ENCODE results near the gene C14orf119.

Gene C14orf119

GRCh38 chr14:23147676-23148075, 52.4 kb downstream of the C14orf119 start:
- peaks cover 11% of the 10 kb centered on the region for H3K4me1 ChIP-seq (ENCODE audit: insufficient read depth, poor library complexity, severe bottlenecking)
- no peak for TF ChIP-seq CTCF (IDR thresholded peaks at IDR 0.05; ENCODE audit: poor library complexity, severe bottlenecking)
- no peaks in the 10 kb centered on the region for H3K36me3 ChIP-seq (ENCODE audit: low read depth)
- no peaks in the 10 kb centered on the region for H3K9me3 ChIP-seq (ENCODE audit: severe bottlenecking)
- H3K27ac ChIP-seq (ENCODE audit: poor library complexity, severe bottlenecking) = no peak overlapping the region
- DNase-seq (ENCODE audit: low spot score) (no peak), ATAC-seq (ENCODE audit: low read depth) (peak; percentile 51; the same call in 1 of the 3 replicates)
- no peaks in the 10 kb centered on the region for H3K27me3 ChIP-seq (ENCODE audit: insufficient read depth, poor library complexity, severe bottlenecking)
- no peak overlapping the region for H3K4me3 ChIP-seq (ENCODE audit: severe bottlenecking)

- no peak for TF ChIP-seq CTCF (IDR thresholded peaks at IDR 0.05; ENCODE audit: poor library complexity, severe bottlenecking)
- Histone ChIP-seq H3K9me3 (ENCODE audit: severe bottlenecking) (no peaks in the 10 kb centered on the region), H3K36me3 (ENCODE audit: low read depth) (no peaks in the 10 kb centered on the region), H3K4me1 (ENCODE audit: insufficient read depth, poor library complexity, severe bottlenecking) (peaks cover 13% of the 10 kb centered on the region), H3K4me3 (ENCODE audit: severe bottlenecking) (no peak overlapping the region), H3K27me3 (ENCODE audit: insufficient read depth, poor library complexity, severe bottlenecking) (no peaks in the 10 kb centered on the region), H3K27ac (ENCODE audit: poor library complexity, severe bottlenecking) (no peak overlapping the region)
- ATAC-seq (ENCODE audit: low read depth) (no peak), DNase-seq (ENCODE audit: low spot score) (no peak)
These were observed 53.4 kb downstream of the C14orf119 start for GRCh38 chr14:23148591-23149249.

GRCh38 chr14:23149745-23150144, 54.4 kb downstream of the C14orf119 start:
- Histone ChIP-seq H3K27ac (ENCODE audit: poor library complexity, severe bottlenecking) (no peak overlapping the region), H3K36me3 (ENCODE audit: low read depth) (no peaks in the 10 kb centered on the region), H3K27me3 (ENCODE audit: insufficient read depth, poor library complexity, severe bottlenecking) (no peaks in the 10 kb centered on the region), H3K4me3 (ENCODE audit: severe bottlenecking) (no peak overlapping the region), H3K4me1 (ENCODE audit: insufficient read depth, poor library complexity, severe bottlenecking) (peaks cover 24% of the 10 kb centered on the region), H3K9me3 (ENCODE audit: severe bottlenecking) (no peaks in the 10 kb centered on the region)
- peak; percentile 47; the same call in 2 of the 3 replicates for ATAC-seq (ENCODE audit: low read depth)
- DNase-seq (ENCODE audit: low spot score) = no peak
- no peak for TF ChIP-seq CTCF (IDR thresholded peaks at IDR 0.05; ENCODE audit: poor library complexity, severe bottlenecking)
